BJ (cell line): ENCODE measurements around the gene CAPG. TPM values are rescaled to one million over a fixed set of nuclear protein-coding genes. Genes with fewer than 3 reads are reported as not detected.

ENCODE experiments used
- CTCF ChIA-PET: fragments of 350-600 bp; formaldehyde crosslinking; extraction: SDS; loops from one replicate; lab custom pipeline; 2021; ENCODE audit warnings: antibody characterized with exemption, inconsistent platforms; lab: Yijun Ruan, JAX
- POLR2A ChIA-PET: fragments of 300-600 bp; sonication (Branson Sonifier 250); formaldehyde crosslinking; extraction: SDS; loops from one replicate; lab custom pipeline; 2021; ENCODE audit warnings: antibody characterized with exemption; lab: Charles Lee
- DNase-seq: peaks from one replicate; pipeline ENCODE4 v3.0.0-alpha.2; 2011; ENCODE audit warnings: low read depth
- H3K27me3 ChIP-seq: 2 replicates; pipeline ENCODE4 v1.6.0; 2011; ENCODE audit warnings: low read length; ENCODE audit not compliant: control insufficient read depth, insufficient read depth
- H3K36me3 ChIP-seq: 2 replicates; pipeline ENCODE4 v1.5.1; 2011; ENCODE audit warnings: low read length; ENCODE audit not compliant: control insufficient read depth, insufficient read depth
- H3K4me3 ChIP-seq: 2 replicates; pipeline ENCODE4 v1.5.1; 2011; ENCODE audit warnings: low read depth, mild to moderate bottlenecking, control low read depth, low read length
- polyA plus RNA-seq: library from polyadenylated mRNA; depleted of rRNA; stranded (reverse); fragments of >200 nt; gene quantifications from 2 replicates; pipeline ENCODE4 v1.2.3, GENCODE V29; 2011
- TF ChIP-seq, protein P1 (sequence below): IDR thresholded peaks from 2 replicates; pipeline ENCODE4 v1.5.1; 2011; ENCODE audit warnings: low read depth, mild to moderate bottlenecking, control low read depth, inconsistent platforms, low read length, moderate library complexity; ENCODE audit not compliant: insufficient read depth

CAPG gene
- polyA plus RNA-seq, 1 experiment, result 135 TPM

DNA sequence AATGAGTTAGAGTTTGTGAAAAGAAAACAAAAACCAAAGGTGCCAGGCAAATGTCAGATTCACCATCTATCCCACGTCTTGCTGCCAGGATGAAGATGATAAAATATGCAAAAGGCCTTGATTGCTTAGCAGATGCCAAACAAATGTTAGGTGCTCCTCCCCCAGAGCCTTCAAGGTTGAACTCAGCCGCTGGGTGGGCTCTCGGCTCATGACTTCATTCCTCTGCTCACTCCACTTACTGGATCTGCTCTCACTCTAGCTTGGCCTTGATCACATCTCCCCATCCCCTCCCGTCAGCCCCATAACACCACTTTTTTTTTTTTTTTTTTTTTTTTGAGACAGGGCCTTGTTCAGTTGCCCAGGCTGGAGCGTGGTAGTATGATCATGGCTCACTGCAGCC is 46.9 kb upstream of the CAPG start:
- H3K4me3 ChIP-seq, result no peak overlapping the region
- TF ChIP-seq, protein P1, sequence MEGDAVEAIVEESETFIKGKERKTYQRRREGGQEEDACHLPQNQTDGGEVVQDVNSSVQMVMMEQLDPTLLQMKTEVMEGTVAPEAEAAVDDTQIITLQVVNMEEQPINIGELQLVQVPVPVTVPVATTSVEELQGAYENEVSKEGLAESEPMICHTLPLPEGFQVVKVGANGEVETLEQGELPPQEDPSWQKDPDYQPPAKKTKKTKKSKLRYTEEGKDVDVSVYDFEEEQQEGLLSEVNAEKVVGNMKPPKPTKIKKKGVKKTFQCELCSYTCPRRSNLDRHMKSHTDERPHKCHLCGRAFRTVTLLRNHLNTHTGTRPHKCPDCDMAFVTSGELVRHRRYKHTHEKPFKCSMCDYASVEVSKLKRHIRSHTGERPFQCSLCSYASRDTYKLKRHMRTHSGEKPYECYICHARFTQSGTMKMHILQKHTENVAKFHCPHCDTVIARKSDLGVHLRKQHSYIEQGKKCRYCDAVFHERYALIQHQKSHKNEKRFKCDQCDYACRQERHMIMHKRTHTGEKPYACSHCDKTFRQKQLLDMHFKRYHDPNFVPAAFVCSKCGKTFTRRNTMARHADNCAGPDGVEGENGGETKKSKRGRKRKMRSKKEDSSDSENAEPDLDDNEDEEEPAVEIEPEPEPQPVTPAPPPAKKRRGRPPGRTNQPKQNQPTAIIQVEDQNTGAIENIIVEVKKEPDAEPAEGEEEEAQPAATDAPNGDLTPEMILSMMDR, result no peak
- ChIA-PET POLR2A (no interaction called here), CTCF (no interaction called here)
- no peak for DNase-seq
- peaks cover 3% of the 10 kb centered on the region for H3K27me3 ChIP-seq
- H3K36me3 ChIP-seq, result no peaks in the 10 kb centered on the region

GRCh38 chr2:85455552-85456090 is 45.5 kb upstream of the CAPG start:
- no peak overlapping the region for H3K4me3 ChIP-seq
- POLR2A ChIA-PET, result interaction anchor here (0.5 kb wide), 1 partner anchor 41 kb away, joined by 3 read pairs; no protein-coding TSS in a partner anchor
- TF ChIP-seq, protein P1, result no peak
- CTCF ChIA-PET, result interaction anchor here (1.8 kb wide), 1 partner anchor 9 kb away, joined by 4 read pairs; no protein-coding TSS in a partner anchor
- DNase-seq, result no peak
- H3K36me3 ChIP-seq, result no peaks in the 10 kb centered on the region
- H3K27me3 ChIP-seq, result peaks cover 3% of the 10 kb centered on the region

- CTCF ChIA-PET, result no interaction called here
Observed at GRCh38 chr2:85453571-85453970, 43.4 kb upstream of the CAPG start.

GRCh38 chr2:85452237-85452636 is 42.1 kb upstream of the CAPG start:
- Histone ChIP-seq H3K27me3 (peaks cover 3% of the 10 kb centered on the region), H3K36me3 (no peaks in the 10 kb centered on the region), H3K4me3 (no peak overlapping the region)
- DNase-seq, result no peak
- ChIA-PET CTCF (no interaction called here), POLR2A (no interaction called here)
- TF ChIP-seq, protein P1, result no peak

More at GRCh38 chr2:85453571-85453970, 43.4 kb upstream of the CAPG start:
- TF ChIP-seq, protein P1, result no peak
- no peak overlapping the region for H3K4me3 ChIP-seq
- POLR2A ChIA-PET, result no interaction called here
- H3K27me3 ChIP-seq, result peaks cover 3% of the 10 kb centered on the region
- DNase-seq, result no peak
- H3K36me3 ChIP-seq, result no peaks in the 10 kb centered on the region

GRCh38 chr2:85449214-85449588 is 39.0 kb upstream of the CAPG start:
- TF ChIP-seq, protein P1, result no peak
- CTCF ChIA-PET, result no interaction called here
- POLR2A ChIA-PET, result no interaction called here
- Histone ChIP-seq H3K36me3 (no peaks in the 10 kb centered on the region), H3K27me3 (no peaks in the 10 kb centered on the region), H3K4me3 (no peak overlapping the region)
- no peak for DNase-seq
